HG02840 (cell line): ENCODE measurements around the gene PIK3AP1.
"Not testable (repeated sequence)": the region's sequence is repeated elsewhere in the genome, so short reads cannot be mapped to it uniquely, and the experiment has no call there.

Source experiments
- ATAC-seq: cut with Tn5 transposase; IDR thresholded peaks from one replicate; pipeline ENCODE4 v1.9.1; 2021; ENCODE audit warnings: mild to moderate bottlenecking, moderate library complexity, moderate number of reproducible peaks; ENCODE audit not compliant: unreplicated experiment, low FRiP score

PIK3AP1 gene

DNA sequence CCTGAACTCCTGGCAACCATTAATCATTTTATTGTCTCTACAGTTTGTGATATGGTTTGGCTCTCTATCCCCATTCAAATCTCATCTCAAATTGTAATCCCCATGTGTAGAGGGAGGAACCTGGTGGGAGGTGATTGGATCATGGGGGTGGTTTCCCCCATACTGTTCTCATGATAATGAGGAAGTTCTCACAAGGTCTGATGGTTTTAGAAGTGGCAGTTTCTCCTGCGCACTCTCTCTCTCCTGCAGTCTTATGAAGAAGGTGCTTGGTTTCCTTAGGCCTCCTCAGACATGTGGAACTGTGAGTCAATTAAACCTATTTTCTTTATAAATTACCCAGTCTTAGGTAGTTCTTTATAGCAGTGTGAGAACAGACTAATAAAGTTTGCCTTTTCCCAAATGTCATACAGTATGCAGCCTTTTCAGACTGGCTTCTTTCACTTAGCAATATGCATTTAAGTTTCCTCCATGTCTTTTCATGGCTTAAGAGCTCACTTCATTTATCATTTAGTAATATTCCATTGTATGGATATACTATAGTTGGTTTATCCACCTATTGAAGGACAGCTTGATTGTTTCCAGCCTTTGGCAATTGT, 17.1 kb upstream of the PIK3AP1 start:
- ATAC-seq: not testable (repeated sequence)

DNA sequence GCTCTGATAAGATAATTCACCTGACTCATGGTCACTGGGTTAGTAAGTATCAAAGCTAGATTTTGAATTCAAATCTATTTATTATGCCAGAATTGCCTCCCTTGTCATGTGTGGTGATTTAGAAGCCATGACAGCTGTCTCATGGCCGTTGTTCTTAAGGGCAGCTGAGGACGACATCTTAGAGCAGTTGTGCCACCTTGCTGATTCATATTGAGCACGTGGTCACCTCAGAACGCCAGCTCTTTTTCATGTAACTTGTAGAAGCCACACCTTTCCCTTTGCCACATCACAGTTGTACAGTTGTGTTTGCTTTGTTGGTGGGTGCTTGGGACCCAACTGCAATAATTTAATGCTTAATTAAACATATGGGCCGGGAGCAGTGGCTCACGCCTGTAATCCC, 4.3 kb upstream of the PIK3AP1 start:
- no peak for ATAC-seq

DNA sequence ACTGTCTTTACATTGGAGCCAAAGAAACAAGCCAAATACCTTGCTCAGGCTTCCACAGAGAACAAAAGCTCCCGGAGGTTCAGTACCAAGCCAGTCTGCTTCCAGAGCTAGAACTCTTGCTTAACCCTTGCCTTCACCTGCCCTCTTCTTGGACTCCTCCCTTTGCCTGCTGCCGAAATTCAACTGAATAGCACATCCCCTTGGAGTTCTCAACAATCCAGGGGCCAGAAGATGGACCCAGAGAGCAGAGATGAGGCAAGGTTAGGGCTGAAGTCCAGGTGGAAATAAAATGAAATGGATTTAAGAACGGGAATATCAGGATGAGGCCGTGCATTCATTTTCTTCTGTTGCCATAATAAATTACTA, 876 bp upstream of the PIK3AP1 start:
- no peak for ATAC-seq

DNA sequence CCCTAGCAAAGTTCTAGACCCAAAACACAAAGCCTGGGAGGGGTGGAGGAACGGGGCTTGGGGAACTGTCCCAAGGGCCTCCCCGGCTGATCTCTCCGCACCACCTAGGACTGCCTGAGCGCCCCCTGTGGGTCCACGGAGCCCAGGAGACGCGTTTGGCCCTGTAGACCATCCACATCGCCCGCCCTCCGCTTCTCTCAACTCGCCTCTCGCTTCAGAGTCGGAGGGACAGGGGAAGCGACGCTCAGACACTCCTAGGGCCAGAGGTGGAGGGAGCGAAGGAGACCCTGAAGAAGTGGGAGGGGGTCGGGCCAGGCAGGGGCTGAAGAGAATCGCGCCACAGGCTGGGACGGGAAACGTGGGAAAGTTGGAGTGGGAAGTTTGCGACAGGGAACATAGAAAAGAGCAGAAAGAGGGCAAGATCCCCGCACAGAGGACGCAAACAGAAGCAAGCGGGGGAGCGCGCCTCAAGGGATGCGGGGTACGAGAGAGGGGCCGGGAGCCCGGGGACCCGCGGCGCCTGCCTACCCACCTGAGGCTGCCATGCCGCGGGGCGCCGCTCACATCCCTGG, 378 bp downstream of the PIK3AP1 start:
- no peak for ATAC-seq

DNA sequence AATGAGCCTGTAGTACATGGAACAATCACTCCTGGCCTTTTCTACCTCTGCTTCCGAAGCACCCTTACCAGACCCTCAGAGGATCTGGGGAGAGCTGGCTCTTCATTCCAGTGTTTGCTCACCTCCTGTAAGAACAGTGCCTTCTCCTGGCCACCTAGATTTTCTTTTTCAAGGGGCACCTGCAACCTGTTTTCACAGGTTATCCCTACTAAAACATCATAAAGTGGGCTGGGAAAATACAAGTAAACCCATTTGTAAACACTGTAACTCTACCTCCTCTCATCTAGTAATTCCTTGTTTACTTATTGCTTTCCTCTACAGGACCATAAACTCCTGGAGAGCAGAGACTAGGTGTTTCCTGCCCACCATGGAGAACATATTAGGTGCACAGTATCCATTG, 1.1 kb downstream of the PIK3AP1 start:
- ATAC-seq: no peak

DNA sequence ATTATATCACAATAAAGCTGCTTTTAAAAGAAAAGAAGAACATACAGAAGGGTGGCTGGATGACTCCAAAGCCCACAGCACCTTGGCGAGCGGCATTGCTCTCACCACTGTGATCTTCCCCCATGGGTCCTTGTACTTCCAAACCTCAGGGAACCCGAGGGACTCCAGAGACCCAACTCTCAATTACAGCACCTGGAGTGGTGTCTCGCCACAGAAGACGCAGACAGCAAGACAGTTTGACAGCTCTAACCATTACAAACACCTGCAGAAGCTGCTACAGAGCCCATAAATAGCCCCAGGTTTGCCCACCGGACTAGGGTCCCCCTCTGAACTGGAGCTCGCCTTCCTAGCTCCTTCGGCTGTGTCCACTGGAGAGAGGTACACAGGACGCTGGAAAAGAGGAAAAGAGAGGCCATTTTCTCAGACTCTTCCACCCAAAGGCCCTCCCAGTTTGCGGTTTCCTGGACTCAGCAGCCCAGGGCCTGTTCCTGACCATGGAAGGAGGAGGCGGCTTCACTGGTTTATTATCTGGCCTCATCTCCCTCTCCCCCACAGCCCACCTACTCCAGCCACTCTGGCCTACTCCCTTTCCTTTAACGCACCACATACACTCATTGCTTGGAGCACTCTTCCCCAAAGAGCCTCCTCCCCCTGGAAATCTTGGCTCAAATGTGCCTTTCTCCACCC, 1.9 kb downstream of the PIK3AP1 start:
- no peak for ATAC-seq

DNA sequence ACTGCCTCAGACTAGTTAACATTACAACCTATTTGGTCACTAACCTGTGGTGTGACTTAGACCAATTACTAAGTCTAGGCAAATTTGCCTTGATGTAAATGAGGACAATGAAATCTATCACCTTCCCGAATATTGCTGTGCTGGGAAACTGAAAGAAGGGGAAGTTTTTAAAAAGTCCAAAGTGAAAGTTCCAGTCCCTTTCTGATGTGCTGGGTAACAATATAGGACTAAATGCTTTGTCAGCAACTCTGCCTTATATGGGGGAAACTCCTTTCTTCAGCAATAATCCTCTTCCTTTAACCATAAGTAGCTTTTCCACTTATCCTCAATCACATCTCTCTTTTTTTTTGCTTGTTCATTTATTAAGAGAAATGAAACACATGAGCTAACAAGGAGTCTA, 3.9 kb downstream of the PIK3AP1 start:
- no peak for ATAC-seq

DNA sequence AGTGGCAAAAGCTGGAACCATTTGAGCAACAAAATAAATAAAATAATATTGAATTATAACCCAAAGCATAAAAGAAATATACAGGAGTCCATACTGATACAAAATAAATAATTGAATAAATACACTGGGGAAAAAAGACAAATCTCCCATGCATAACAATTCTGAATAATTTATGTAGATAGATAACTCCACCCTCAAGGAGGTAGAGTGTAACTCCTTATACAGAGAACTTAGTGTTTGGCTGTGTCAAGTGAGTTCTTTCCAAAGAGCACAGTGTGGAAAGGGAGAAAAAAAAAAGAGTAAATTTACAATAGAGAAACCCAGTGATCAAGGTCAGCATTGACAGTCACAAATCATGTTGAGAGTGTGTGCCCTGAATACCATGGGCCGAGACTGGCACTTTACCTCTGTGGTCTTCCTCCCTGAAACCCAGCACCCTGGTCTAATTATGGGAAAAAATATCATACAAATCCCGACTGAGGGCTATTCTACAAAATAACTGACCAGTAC, 5.5 kb downstream of the PIK3AP1 start:
- no peak for ATAC-seq

DNA sequence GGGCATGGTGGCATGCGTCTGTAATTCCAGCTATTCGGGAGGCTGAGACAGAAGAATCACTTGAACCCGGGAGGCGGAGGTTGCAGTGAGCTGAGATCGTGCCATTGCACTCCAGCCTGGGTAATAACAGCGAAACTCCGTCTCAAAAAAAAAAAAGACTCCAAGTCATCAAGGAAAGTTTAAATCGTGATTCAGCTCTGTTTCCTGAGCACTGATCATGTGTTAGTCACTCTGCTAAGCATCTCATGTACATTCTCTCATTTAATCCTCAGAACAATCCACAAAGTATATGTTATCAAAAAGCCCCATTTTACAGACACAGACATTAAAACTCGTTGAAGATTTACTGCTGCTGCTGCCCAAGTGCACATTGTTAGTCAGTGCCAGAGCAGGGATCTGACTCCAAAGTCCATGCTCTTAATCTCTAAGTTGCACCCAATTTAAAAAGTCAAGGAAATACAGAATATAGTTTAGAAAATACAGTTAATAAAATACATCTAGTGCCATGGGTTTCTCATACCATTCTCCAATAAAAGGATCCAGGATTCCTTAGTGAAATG, 6.2 kb downstream of the PIK3AP1 start:
- no peak for ATAC-seq

DNA sequence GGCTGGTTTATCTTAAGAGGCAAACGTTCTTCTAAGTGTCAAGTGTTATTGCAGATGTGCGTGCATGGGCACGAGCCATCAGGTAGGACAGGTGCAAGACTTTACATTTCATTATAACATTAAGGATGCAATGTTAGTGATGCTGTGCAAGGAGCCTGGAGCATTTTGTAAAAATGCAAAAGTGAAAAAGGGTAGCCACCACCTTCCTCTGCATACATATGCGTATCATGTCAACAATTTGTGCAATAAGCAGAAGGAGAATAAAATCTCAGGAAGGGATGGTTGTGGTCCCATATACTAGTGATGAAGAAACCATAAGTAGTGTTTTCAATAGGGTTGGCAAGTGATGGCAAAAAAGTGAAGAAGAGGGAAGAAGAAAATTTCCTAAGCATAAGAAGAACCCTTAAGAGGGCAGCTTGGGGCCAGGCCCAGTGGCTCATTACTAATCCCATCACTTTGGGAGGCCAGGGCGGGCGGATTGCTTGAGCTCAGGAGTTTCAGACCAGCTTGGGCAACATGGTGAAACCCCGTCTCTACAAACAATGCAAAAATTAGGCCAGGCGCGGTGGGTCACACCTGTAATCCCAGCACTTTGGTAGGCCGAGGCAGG, 7.5 kb downstream of the PIK3AP1 start:
- ATAC-seq: no peak

DNA sequence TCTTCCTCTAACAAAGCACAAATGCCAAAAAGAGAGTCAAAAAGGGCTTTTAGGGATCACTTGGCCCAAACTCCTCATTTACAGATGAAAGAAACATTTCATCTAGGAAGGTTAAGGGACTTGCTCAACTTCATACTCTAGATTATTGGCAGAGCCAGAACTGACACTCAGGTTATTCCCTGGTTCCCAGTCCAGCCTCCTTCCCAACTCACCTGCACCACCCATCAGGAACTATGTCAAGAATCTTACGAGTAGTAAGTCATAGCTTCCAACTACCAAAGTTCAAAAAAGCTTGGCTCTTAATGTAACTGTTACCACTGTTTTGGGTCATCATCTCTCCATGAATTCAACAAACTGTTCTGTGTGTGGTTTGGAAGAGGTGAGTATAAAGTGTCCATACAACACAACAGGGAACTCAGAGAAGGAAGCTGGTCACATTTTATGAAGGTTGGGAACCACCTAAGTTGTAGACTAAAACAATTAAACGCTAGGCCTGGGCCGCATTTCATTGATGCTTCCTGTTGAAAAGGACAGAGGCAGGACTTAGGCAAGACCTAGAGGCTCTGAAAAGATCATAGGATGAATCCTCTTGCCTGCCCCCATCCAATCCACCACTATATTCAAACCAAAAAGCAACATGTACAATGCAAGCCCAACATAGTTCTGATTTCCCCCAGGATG, 9.1 kb downstream of the PIK3AP1 start:
- no peak for ATAC-seq

DNA sequence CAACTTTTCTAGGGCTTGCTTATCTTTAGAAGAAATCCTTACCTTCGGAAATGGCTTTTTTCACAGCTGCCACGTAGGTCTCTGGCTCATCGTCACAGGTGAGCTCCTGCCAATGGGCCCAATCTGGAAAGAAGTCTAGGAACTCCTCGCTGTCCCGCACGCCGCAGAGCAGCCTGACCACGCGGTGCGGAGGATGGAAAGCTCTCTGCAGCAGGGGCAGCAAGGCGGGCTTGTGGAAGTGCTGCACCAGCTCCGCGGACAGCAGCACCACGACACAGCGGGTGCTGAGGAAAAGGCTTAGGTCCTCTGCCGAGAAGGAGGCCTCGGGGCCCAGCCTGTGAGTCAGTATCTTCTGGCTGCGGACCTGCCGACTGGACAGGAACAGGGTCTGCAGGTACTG, 10.8 kb downstream of the PIK3AP1 start:
- no peak for ATAC-seq

DNA sequence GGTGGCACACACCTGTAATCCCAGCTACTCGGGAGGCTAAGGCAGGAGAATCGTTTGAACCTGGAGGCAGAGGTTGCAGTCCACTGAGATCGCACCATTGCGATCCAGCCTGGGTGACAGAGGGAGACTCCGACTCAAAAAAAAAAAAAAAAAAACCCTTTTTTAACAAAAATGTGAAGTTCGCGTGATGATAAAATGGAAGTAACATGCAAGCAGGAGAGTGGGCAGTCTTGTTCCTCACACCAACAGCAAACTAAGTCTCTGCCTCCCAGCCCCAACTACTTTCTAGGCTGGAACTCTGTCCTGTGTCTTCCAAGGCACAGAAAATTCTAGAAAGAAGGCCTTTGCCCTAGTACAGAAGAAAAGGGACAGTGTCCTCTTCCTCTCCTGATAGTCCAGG, 11.3 kb downstream of the PIK3AP1 start:
- no peak for ATAC-seq

DNA sequence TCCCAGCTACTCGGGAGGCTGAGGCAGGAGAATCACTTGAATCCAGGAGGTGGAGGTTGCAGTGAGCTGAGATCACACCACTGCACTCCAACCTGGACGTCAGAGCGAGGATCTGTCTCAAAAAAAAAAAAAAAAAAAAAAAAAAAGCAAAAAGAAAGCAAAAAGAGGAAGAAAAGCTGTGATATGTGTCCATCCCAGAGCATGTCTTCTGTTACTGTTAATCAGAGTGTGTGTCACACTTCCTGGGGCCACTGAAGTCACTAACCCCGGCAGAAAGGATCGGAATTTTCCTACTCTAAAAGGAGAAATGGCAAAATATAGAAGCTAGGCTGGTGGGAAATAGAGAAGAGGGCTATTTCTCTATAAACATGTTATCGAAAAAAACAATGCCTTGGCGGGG, 11.9 kb downstream of the PIK3AP1 start:
- no peak for ATAC-seq

DNA sequence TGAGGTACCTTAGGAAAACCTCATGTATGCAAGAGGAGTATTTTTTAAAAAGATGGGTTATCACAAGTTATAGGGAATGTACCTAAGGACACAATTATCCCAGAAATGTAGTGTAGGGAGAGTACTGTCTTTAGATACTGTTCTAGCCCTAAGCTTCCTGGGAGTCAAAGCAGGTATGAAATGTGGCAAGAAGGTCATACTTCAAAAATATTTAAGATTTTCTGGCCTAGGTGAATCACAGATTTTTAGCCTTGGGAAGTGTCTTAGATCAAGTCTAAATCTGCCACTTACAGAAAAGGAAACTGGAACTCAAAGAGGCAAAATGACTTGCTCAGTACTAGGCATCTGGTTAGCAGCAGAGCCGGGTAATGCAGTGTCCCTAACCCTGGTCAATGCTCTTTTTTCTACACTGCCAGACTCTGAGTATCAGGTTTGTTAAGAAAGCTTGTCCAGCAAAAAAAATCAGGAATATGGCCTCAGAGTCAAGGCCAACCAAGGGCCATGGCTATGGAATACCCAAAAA, 13.9 kb downstream of the PIK3AP1 start:
- ATAC-seq: no peak

DNA sequence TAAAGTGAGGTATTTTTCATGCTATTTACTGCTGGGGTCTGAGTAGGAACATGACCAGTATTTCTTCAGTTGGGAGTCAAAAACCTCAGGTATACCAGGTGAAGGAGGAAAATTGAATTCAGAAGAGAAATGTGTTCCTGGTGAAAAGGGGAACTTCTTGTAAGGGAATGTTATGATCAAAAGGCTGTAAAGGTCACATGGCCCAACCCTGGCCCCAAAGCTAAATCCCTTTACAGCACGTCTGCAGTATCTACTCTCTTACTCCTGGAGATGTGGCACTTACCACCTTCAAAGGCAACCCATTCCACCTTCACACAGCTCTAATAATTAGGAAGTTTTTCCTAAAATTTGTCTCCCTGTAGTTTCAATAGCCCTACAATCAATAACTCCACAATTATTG, 15.2 kb downstream of the PIK3AP1 start:
- ATAC-seq: no peak

DNA sequence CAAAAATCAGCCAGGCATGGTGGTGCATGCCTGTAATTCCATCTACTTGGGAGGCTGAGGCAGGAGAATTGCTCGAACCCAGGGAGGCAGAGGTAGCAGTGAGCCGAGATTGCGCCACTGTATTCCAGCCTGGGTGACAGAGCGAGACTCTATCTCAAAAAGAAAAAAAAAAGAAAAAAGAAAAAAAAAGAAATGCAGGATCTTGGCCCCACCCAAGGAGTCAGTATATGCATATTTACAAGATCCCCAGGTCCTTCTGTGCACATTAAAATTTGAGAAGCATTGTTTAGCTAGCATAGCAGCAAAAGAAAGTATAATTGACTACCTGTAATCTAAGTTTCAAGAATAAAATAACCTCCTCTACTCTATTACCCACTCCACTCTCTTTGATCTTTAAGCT, 15.8 kb downstream of the PIK3AP1 start:
- no peak for ATAC-seq

DNA sequence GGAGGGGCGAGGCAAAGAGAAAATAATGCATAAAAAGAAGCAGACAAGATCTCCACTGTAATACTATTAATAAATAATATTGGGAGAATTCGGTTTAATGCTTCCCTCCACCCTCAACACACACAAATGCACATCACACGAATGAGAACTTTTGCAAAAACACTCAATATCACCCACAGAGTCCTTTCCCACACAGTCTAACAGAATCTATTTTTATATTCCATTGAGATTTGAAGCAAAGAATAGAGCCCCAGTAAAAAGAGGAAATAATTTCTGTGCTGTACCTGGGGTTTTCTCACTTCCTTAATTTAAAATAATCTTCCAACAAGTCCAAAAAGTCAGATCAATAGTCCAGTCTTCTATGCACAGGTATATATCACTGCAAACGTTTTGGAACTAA, 17.0 kb downstream of the PIK3AP1 start:
- ATAC-seq: no peak

DNA sequence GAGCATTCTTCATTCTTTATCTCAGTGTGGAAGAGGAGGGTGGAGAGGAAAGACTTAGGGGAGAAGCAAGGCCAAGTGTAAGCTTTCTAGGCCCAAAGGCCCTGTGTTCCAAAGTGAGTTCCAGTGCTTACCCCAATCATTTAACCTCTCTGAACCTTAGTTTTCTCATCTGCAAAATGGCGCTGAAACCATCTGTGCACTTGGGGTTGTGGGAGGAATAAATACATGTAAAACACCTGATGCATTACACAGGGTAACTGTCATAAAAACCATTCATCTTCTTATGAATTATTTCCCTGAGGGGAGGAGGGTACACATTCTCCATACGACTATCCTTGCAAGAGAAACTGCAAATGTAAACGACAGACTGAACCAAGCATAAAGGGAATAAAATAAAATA, 19.0 kb downstream of the PIK3AP1 start:
- ATAC-seq: no peak

DNA sequence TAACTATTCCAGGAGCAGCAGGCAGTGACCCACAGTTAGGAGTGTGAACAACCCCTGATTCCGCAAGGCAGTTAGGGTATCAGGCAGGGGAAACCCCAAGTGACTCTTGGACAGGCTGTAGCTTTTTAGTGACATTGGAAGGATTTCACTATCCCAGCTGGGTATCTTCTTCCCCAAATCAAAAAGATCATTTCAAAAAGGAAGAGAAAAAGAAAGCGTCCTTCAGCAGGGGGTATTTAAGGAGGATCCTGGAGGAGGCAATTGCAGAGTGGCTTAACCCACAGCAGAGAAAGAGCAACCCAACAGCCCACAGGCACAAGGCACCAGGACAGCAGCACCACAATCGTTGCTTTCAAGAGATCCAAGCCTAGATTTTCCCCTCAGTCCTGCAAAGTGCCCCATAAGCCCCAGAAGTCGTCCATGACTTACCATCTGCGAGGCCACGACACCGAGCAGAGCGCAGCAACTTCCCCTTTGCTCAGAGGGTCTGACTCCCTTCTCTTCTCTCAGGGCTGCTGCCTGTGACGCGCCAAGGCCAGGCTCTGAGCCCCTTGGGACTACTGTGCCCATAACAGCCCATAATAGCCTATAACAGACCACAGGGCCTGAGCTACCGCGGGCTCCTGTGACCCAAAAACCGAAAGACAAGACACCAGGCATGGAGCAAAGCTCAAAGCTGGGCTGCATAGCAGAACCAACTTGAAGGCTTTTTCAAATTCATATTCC, 19.8 kb downstream of the PIK3AP1 start:
- peak; percentile 58 for ATAC-seq
